HL-60 (cell line): ENCODE data around the gene EIF1.
A peak's percentile ranks its signal among the peaks of the same experiment; 100 is the strongest.
"Not testable (repeated sequence)": the region's sequence is repeated elsewhere in the genome, so short reads cannot be mapped to it uniquely, and the experiment has no call there.

Experiments
- DNase-seq, 2 experiments: peaks; one replicate each; pipeline ENCODE4 v3.0.0-alpha.2; 2010 to 2020; ENCODE audit warnings: low read depth in 1 of 2, low spot score in 1 of 2
- H3K27ac ChIP-seq: fragments of 250-450 bp; sonication (Bioruptor Pico); replicated peaks from 2 replicates; pipeline ENCODE4 v1.5.1; 2020; ENCODE audit warnings: mild to moderate bottlenecking, moderate library complexity
- H3K27me3 ChIP-seq: fragments of 250-450 bp; sonication (Bioruptor Pico); 2 replicates; pipeline ENCODE4 v1.5.1; 2021; ENCODE audit warnings: mild to moderate bottlenecking, moderate library complexity; ENCODE audit not compliant: insufficient read depth, poor library complexity, severe bottlenecking
- H3K4me3 ChIP-seq: replicated peaks from 2 replicates; pipeline ENCODE4 v1.5.1; 2011; ENCODE audit warnings: mild to moderate bottlenecking, control low read depth, low read length; ENCODE audit not compliant: insufficient read depth
- GABPA ChIP-seq: IDR thresholded peaks from 2 replicates; pipeline ENCODE4 v1.6.1; 2012; ENCODE audit warnings: low read depth
- POLR2AphosphoS5 ChIP-seq: IDR thresholded peaks from 2 replicates; pipeline ENCODE4 v1.6.1; 2012; ENCODE audit warnings: low read depth
- SPI1 ChIP-seq: IDR thresholded peaks from 2 replicates; pipeline ENCODE4 v1.6.1; 2012; ENCODE audit warnings: low read depth, mild to moderate bottlenecking, borderline replicate concordance
- TF ChIP-seq, protein P1 (sequence below): IDR thresholded peaks from 2 replicates; pipeline ENCODE4 v1.6.1; 2012; ENCODE audit warnings: low read depth; ENCODE audit not compliant: insufficient replicate concordance
- TF ChIP-seq, protein P2 (sequence below): IDR thresholded peaks from one replicate; pipeline ENCODE4 v1.5.1; 2011; ENCODE audit warnings: low read length, control low read depth, inconsistent platforms; ENCODE audit not compliant: insufficient read depth

EIF1 gene

DNA sequence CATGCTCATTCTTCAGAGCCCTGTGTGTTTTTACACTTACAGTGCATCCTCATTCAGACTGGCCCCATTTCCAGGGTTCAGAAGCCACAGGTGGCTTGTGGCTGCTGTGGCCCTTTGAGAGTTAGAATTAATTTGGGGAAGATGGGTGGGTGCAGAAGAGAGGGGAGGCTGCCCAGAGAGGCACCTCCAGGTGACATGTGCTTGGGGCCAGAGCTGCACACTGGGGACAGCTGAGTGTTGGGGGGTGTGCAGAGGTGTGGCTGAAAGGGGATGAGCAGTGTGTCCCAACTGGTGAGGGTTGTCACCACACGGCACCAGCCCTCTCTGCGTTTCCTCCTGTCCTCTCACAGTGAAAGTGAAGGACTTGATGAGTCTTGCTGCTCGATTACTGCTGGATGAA lies 6.9 kb upstream of the EIF1 start:
- no peak for TF ChIP-seq POLR2AphosphoS5
- TF ChIP-seq, protein P1, sequence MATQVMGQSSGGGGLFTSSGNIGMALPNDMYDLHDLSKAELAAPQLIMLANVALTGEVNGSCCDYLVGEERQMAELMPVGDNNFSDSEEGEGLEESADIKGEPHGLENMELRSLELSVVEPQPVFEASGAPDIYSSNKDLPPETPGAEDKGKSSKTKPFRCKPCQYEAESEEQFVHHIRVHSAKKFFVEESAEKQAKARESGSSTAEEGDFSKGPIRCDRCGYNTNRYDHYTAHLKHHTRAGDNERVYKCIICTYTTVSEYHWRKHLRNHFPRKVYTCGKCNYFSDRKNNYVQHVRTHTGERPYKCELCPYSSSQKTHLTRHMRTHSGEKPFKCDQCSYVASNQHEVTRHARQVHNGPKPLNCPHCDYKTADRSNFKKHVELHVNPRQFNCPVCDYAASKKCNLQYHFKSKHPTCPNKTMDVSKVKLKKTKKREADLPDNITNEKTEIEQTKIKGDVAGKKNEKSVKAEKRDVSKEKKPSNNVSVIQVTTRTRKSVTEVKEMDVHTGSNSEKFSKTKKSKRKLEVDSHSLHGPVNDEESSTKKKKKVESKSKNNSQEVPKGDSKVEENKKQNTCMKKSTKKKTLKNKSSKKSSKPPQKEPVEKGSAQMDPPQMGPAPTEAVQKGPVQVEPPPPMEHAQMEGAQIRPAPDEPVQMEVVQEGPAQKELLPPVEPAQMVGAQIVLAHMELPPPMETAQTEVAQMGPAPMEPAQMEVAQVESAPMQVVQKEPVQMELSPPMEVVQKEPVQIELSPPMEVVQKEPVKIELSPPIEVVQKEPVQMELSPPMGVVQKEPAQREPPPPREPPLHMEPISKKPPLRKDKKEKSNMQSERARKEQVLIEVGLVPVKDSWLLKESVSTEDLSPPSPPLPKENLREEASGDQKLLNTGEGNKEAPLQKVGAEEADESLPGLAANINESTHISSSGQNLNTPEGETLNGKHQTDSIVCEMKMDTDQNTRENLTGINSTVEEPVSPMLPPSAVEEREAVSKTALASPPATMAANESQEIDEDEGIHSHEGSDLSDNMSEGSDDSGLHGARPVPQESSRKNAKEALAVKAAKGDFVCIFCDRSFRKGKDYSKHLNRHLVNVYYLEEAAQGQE, result no peak
- TF ChIP-seq, protein P2, sequence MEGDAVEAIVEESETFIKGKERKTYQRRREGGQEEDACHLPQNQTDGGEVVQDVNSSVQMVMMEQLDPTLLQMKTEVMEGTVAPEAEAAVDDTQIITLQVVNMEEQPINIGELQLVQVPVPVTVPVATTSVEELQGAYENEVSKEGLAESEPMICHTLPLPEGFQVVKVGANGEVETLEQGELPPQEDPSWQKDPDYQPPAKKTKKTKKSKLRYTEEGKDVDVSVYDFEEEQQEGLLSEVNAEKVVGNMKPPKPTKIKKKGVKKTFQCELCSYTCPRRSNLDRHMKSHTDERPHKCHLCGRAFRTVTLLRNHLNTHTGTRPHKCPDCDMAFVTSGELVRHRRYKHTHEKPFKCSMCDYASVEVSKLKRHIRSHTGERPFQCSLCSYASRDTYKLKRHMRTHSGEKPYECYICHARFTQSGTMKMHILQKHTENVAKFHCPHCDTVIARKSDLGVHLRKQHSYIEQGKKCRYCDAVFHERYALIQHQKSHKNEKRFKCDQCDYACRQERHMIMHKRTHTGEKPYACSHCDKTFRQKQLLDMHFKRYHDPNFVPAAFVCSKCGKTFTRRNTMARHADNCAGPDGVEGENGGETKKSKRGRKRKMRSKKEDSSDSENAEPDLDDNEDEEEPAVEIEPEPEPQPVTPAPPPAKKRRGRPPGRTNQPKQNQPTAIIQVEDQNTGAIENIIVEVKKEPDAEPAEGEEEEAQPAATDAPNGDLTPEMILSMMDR, result no peak
- no peak for TF ChIP-seq GABPA
- no peak for TF ChIP-seq SPI1

DNA sequence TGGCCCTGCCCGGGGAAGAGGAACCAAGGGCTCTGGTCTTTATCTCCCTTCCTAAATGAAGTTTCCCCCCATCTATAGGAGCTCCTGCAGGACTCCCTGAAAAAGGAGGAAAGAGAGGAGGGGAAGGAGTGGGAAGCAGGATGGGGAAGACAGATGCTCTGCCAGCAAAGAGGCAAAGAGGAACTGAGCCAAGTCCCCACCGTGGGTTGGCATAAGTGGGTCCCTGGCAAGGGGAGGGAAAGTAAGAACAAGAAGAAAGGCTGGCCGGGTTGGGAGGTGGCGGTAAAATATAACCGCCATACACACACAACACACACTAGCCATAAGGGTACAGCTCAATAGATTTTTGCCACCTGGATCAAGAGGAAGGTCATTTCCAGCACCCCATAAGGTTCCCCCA lies 6.1 kb upstream of the EIF1 start:
- no peak overlapping the region for H3K27ac ChIP-seq
- H3K4me3 ChIP-seq, result no peak overlapping the region
- TF ChIP-seq SPI1, result peak; percentile 44; the same call in 1 of the 2 replicates
- TF ChIP-seq, protein P2, result no peak
- H3K27me3 ChIP-seq, result no peaks in the 10 kb centered on the region
- no peak for DNase-seq

More for the DNA sequence above, 6.9 kb upstream of the EIF1 start:
- Histone ChIP-seq H3K27ac (no peak overlapping the region), H3K4me3 (no peak overlapping the region), H3K27me3 (no peaks in the 10 kb centered on the region)
- DNase-seq, result no peak

DNA sequence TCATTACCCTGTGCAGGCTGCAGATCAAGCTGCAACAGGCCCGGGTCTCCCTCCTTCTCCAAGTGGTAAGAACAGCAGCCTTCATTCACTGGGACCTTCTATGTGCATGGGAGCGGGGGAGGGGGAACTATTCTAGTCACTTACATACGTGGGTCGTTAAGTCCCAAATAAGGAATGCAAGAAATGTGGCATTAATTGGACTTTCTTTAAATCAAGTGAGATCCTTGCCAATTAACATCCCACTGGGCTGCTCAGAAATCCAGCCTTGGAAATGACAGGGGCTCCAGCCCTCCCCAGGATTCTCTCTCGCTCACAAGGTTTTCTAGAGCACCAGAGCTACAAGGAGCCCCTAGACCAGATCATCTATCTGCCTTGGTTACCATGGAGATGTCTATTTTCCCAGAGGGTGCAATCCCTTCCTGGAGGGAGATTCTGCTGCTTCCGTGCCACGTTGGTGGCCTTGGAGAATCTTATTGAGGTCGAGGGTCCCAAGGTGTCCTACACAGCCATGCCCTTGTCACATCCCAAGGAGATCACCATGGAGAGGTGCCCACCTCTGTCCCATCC lies 5.2 kb upstream of the EIF1 start:
- Histone ChIP-seq H3K27ac (no peak overlapping the region), H3K4me3 (no peak overlapping the region), H3K27me3 (no peaks in the 10 kb centered on the region)
- TF ChIP-seq SPI1 (no peak), POLR2AphosphoS5 (no peak), GABPA (no peak)
- TF ChIP-seq, protein P1, result no peak
- TF ChIP-seq, protein P2, result no peak
- no peak for DNase-seq

DNA sequence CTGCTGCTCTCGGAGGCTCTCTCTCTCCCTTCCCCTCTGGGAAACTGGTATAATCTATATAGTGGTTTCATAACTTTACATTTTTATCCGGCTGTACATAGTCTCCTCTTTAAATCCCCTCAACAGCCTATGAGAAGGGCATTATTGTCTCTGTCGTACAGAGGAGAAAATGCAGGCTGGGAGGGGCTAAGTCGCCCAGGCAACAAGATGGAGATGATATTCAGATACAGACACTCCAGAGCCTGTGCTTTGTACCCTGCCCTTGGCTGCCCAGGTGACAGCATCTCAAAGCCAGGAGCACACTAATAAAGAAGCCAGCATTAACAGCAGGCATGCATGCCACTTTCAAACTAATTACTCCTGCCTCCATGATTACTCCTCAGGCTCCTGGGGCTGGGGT lies 4.7 kb upstream of the EIF1 start:
- Histone ChIP-seq H3K27ac (no peak overlapping the region), H3K4me3 (no peak overlapping the region), H3K27me3 (no peaks in the 10 kb centered on the region)
- no peak for DNase-seq
- TF ChIP-seq POLR2AphosphoS5 (no peak), GABPA (no peak), SPI1 (no peak)
- TF ChIP-seq, protein P1, result no peak
- TF ChIP-seq, protein P2, result no peak

DNA sequence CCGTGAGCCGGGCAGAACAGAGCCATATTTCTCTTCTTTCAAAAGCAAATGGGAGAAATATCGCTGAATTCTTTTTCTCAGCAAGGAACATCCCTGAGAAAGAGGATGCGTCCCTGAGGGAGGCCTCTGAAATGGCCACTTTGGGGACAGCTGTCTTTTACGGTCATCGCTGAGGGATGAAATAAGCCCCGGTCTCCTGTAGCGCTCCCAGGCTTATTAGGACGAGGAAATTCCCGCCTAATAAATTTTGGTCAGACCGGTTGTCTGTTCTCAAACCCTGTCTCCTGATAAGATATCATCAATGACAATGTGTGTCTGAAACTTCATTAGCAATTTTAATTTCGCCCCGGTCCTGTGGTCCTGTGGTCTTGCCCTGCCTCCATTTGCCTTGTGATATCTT lies 2.9 kb upstream of the EIF1 start:
- H3K4me3 ChIP-seq, DNase-seq, H3K27ac ChIP-seq, H3K27me3 ChIP-seq: not testable (repeated sequence)
